Hepatocyte (in vitro differentiated cells): ENCODE data around the gene PDZD4.

Source experiments
- EZH2 ChIP-seq: fragments of 200-600 bp; sonication (generic); IDR thresholded peaks from 2 replicates; pipeline ENCODE4 v1.6.1; 2016; ENCODE audit warnings: antibody characterized with exemption, mild to moderate bottlenecking, borderline replicate concordance
- TF ChIP-seq, protein P1 (sequence below): fragments of 200-600 bp; sonication (generic); IDR thresholded peaks from 2 replicates; pipeline ENCODE4 v1.5.1; 2016; ENCODE audit warnings: antibody characterized with exemption, mild to moderate bottlenecking; ENCODE audit not compliant: poor library complexity

DNA sequence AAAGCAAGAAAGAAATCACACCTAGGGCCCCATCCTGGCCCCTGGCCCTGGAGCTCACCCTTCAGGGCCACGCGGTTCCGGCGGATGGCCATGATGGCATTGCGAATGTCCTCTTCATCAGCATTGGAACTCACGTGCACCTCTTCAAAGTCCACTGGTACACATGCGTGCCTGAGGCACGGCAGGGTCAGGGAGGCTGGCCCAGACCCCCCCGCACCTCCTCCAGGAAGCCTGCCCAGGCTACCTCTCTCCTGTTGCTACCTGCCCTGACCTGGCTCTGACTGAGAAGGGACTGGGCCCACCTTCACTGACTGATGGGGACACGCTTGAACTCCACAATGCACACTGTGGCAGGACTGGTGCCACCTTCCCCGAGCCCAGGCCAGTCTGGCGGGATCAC is 40.7 kb downstream of the PDZD4 start:
- TF ChIP-seq, protein P1, sequence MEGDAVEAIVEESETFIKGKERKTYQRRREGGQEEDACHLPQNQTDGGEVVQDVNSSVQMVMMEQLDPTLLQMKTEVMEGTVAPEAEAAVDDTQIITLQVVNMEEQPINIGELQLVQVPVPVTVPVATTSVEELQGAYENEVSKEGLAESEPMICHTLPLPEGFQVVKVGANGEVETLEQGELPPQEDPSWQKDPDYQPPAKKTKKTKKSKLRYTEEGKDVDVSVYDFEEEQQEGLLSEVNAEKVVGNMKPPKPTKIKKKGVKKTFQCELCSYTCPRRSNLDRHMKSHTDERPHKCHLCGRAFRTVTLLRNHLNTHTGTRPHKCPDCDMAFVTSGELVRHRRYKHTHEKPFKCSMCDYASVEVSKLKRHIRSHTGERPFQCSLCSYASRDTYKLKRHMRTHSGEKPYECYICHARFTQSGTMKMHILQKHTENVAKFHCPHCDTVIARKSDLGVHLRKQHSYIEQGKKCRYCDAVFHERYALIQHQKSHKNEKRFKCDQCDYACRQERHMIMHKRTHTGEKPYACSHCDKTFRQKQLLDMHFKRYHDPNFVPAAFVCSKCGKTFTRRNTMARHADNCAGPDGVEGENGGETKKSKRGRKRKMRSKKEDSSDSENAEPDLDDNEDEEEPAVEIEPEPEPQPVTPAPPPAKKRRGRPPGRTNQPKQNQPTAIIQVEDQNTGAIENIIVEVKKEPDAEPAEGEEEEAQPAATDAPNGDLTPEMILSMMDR: no peak
- TF ChIP-seq EZH2: no peak
